Adipose tissue (tissue), 3 donors: ENCODE measurements around the gene CCDC6. TPM values are rescaled to one million over a fixed set of nuclear protein-coding genes. Genes with fewer than 3 reads are reported as not detected.
"Not testable (repeated sequence)": the region's sequence is repeated elsewhere in the genome, so short reads cannot be mapped to it uniquely, and the experiment has no call there.

ENCODE experiments used
- H3K27ac ChIP-seq: one replicate; pipeline ENCODE4 v1.5.1; 2013; ENCODE audit warnings: low read depth, low read length
- WGBS, 3 donors: extraction: QIAGEN DNeasy Blood & Tissue Kit; methylation state at CpG; one replicate each; pipeline ENCODE4 v1.1.7; 2013; 5-methylcytosine and 5-hydroxymethylcytosine counted together
- polyA plus RNA-seq, 3 donors: library from polyadenylated mRNA; stranded (reverse); fragments of 200-250 nt; gene quantifications; one replicate each; pipeline ENCODE4 v1.2.3, GENCODE V29; 2013
- donor health status: healthy with polysubstance abuse.
- donor health status: Bipolar disorder and iron deficiency.
- donor health status: healthy.

CCDC6 gene
- polyA plus RNA-seq, 3 donors: 8.6 to 11.9 (median 11.6) TPM

- 92 to 95% (median 92%) methylated on average over 1 of the region's 1 CpG for whole genome bisulfite sequencing, 3 donors
- H3K27ac ChIP-seq: no peak overlapping the region
These were observed 106.9 kb downstream of the CCDC6 start for GRCh38 chr10:59799421-59799820.

- H3K27ac ChIP-seq: no peak overlapping the region
- WGBS, 3 donors: 47 to 57% (median 50%) methylated on average over 2 of the region's 2 CpGs
These were observed 112.4 kb downstream of the CCDC6 start for GRCh38 chr10:59793919-59794318.

- WGBS, 3 donors: 85 to 89% (median 85%) methylated on average over 13 of the region's 13 CpGs
- no peak overlapping the region for H3K27ac ChIP-seq
These were observed 113.5 kb downstream of the CCDC6 start for GRCh38 chr10:59792812-59793211.

- no peak overlapping the region for H3K27ac ChIP-seq
- 81 to 85% (median 85%) methylated on average over 2 of the region's 2 CpGs for whole genome bisulfite sequencing, 3 donors
These were observed 114.8 kb downstream of the CCDC6 start for GRCh38 chr10:59791601-59792000.

- 44 to 47% (median 46%) methylated on average over 2 of the region's 2 CpGs for WGBS, 3 donors
- H3K27ac ChIP-seq: not testable (repeated sequence)
These were observed 116.3 kb downstream of the CCDC6 start for GRCh38 chr10:59790080-59790479.

GRCh38 chr10:59788914-59789313 is 117.4 kb downstream of the CCDC6 start:
- H3K27ac ChIP-seq: not testable (repeated sequence)
- WGBS, 3 donors: 61 to 88% (median 73%) methylated on average over 5 of the region's 5 CpGs

- 88 to 95% (median 91%) methylated on average over 7 of the region's 7 CpGs for WGBS, 3 donors
- H3K27ac ChIP-seq: not testable (repeated sequence)
These were observed 119.3 kb downstream of the CCDC6 start for GRCh38 chr10:59787032-59787431.

- 95 to 100% (median 100%) methylated on average over 1 to 2 of the region's 3 CpGs for WGBS, 3 donors
- H3K27ac ChIP-seq: not testable (repeated sequence)
These were observed 120.9 kb downstream of the CCDC6 start for GRCh38 chr10:59785476-59785875.

GRCh38 chr10:59781511-59781910 is 124.8 kb downstream of the CCDC6 start:
- 87 to 95% (median 89%) methylated on average over 8 of the region's 8 CpGs for WGBS, 3 donors
- H3K27ac ChIP-seq: no peak overlapping the region

GRCh38 chr10:59779756-59780533 is 126.4 kb downstream of the CCDC6 start:
- WGBS, 3 donors: 74 to 81% (median 79%) methylated on average over 6 of the region's 6 CpGs
- no peak overlapping the region for H3K27ac ChIP-seq

- no peak overlapping the region for H3K27ac ChIP-seq
- WGBS, 3 donors: 92 to 95% (median 92%) methylated on average over 6 of the region's 6 CpGs
These were observed 131.9 kb downstream of the CCDC6 start for GRCh38 chr10:59774451-59774850.

- no peak overlapping the region for H3K27ac ChIP-seq
- 91 to 98% (median 91%) methylated on average over 2 of the region's 2 CpGs for WGBS, 3 donors
These were observed 133.3 kb downstream of the CCDC6 start for GRCh38 chr10:59773088-59773487.

GRCh38 chr10:59771162-59771807 is 135.1 kb downstream of the CCDC6 start:
- H3K27ac ChIP-seq: no peak overlapping the region
- 85 to 96% (median 94%) methylated on average over 7 of the region's 7 CpGs for WGBS, 3 donors

- 95 to 98% (median 95%) methylated on average over 11 of the region's 11 CpGs for WGBS, 3 donors
- no peak overlapping the region for H3K27ac ChIP-seq
These were observed 135.7 kb downstream of the CCDC6 start for GRCh38 chr10:59770689-59771088.

GRCh38 chr10:59762505-59762904 is 143.9 kb downstream of the CCDC6 start:
- WGBS, 3 donors: 29 to 43% (median 34%) methylated on average over 2 of the region's 2 CpGs
- H3K27ac ChIP-seq: no peak overlapping the region

GRCh38 chr10:59757966-59758365 is 148.4 kb downstream of the CCDC6 start:
- 74 to 75% (median 75%) methylated on average over 3 of the region's 3 CpGs for WGBS, 3 donors
- no peak overlapping the region for H3K27ac ChIP-seq

GRCh38 chr10:59754951-59755350 is 151.4 kb downstream of the CCDC6 start:
- 91 to 95% (median 94%) methylated on average over 4 of the region's 4 CpGs for WGBS, 3 donors
- H3K27ac ChIP-seq: no peak overlapping the region

- H3K27ac ChIP-seq: no peak within 1 kb of the TSS
- WGBS, 3 donors: 61 to 72% (median 71%) methylated on average over 3 of the region's 3 CpGs
These were observed 153.1 kb downstream of the CCDC6 start, which contains the start of gene MRLN for GRCh38 chr10:59753267-59753666. Gene MRLN, minus strand, starts transcription at chr10:59753455.

- 64 to 70% (median 68%) methylated on average over 2 of the region's 2 CpGs for WGBS, 3 donors
These were observed 153.9 kb downstream of the CCDC6 start for GRCh38 chr10:59752278-59752940.

More at GRCh38 chr10:59752278-59752940, 153.9 kb downstream of the CCDC6 start:
- no peak overlapping the region for H3K27ac ChIP-seq
